HUES6 (cell line): ENCODE data around the gene MITD1.

Experiments
- H3K27ac ChIP-seq: 2 replicates; pipeline ENCODE4 v1.7.0; 2013; ENCODE audit warnings: low read depth, mild to moderate bottlenecking, low read length, inconsistent platforms
- H3K27me3 ChIP-seq: 2 replicates; pipeline ENCODE4 v1.6.1; 2013; ENCODE audit warnings: low read length; ENCODE audit not compliant: control insufficient read depth, insufficient read depth
- H3K36me3 ChIP-seq: 2 replicates; pipeline ENCODE4 v1.6.1; 2013; ENCODE audit warnings: low read length; ENCODE audit not compliant: control insufficient read depth, insufficient read depth
- H3K4me1 ChIP-seq: 2 replicates; pipeline ENCODE4 v1.6.1; 2013; ENCODE audit warnings: low read length; ENCODE audit not compliant: control insufficient read depth, insufficient read depth
- H3K4me3 ChIP-seq: 2 replicates; pipeline ENCODE4 v1.5.1; 2013; ENCODE audit warnings: low read depth, low read length
- H3K9ac ChIP-seq: one replicate; pipeline ENCODE4 v1.6.1; 2013; ENCODE audit warnings: mild to moderate bottlenecking, low read length
- H3K9me3 ChIP-seq: 2 replicates; pipeline ENCODE4 v1.6.1; 2013; ENCODE audit warnings: low read depth, low read length; ENCODE audit not compliant: control insufficient read depth, insufficient read depth

MITD1 gene

DNA sequence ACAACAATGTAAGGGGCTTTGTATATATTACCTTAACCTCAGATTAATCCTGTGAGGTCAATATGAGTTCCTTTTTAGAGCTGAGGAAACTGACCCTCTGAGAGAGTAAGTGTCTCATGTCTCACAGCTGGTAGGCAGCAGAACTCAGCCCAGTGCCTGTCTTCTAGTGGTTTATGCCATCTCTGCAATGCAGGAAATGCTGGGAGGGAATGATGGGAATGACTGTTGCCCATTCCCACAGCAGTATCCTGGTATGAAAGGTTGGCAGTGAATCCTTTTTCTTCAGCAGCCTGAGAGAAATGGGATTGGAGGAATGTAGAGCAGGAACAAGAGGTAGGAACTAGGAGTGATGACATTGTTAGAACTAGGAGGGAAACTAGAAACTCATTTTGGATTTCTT, 6.2 kb upstream of the MITD1 start:
- Histone ChIP-seq H3K4me1 (no peaks in the 10 kb centered on the region), H3K36me3 (peaks cover 44% of the 10 kb centered on the region), H3K4me3 (no peak overlapping the region), H3K9ac (no peak overlapping the region), H3K27me3 (no peaks in the 10 kb centered on the region), H3K9me3 (no peaks in the 10 kb centered on the region), H3K27ac (no peak overlapping the region)

DNA sequence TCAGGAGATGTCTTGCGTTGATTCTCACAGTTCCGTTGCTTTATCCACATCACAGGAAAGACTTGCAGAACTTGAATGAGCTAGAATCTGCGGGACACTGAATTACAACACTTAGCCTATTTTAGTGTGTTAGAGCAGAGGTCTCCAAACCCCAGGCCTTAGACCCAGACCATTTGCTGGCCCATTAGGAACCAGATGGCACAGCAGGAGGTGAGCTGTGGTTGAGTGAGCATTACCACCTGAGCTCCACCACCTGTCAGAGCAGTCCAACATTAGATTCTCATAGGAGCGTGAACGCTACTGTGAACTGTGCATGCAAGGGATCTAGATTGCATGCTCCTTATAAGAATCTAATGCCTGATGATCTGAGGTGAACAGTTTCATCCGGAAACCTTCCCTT, 4.0 kb upstream of the MITD1 start:
- Histone ChIP-seq H3K4me3 (no peak overlapping the region), H3K27ac (no peak overlapping the region), H3K36me3 (peaks cover 25% of the 10 kb centered on the region)

GRCh38 chr2:99183025-99183424, 2.2 kb upstream of the MITD1 start:
- H3K4me1 ChIP-seq = no peaks in the 10 kb centered on the region
- no peak overlapping the region for H3K4me3 ChIP-seq
- H3K9ac ChIP-seq = no peak overlapping the region
- peaks cover 11% of the 10 kb centered on the region for H3K36me3 ChIP-seq
- H3K27me3 ChIP-seq = no peaks in the 10 kb centered on the region
- H3K27ac ChIP-seq = no peak overlapping the region
- no peaks in the 10 kb centered on the region for H3K9me3 ChIP-seq

More for the DNA sequence above, 4.0 kb upstream of the MITD1 start:
- no peaks in the 10 kb centered on the region for H3K4me1 ChIP-seq
- H3K27me3 ChIP-seq = no peaks in the 10 kb centered on the region
- no peak overlapping the region for H3K9ac ChIP-seq
- no peaks in the 10 kb centered on the region for H3K9me3 ChIP-seq

DNA sequence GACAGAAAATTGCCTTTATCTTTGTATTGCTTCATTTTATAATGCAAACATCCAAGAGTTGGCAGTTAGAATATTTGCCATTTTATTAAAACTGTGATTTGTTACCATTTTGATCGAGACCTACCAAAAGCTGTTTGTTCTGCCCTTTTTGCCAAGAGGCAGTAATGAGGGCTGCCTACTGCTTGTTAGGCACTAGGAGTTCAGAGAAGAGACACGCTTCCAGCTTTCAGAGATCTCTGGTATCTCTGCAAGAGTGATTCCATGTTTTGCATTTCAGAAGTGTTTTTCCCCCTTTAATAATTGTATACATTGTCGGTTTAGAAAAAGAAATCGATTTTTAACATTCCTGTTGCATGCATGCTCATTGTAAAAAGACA, 754 bp upstream of the MITD1 start:
- Histone ChIP-seq H3K4me3 (peak overlapping the region; percentile 94), H3K27ac (peak overlapping the region; percentile 65), H3K27me3 (no peaks in the 10 kb centered on the region), H3K9ac (peak overlapping the region; percentile 89), H3K9me3 (no peaks in the 10 kb centered on the region), H3K36me3 (0 out of 2 replicates have a peak, but pooled peaks cover under 1% of the 10 kb centered on the region), H3K4me1 (no peaks in the 10 kb centered on the region)

GRCh38 chr2:99171377-99172140, 9.3 kb downstream of the MITD1 start:
- H3K4me3 ChIP-seq = no peak overlapping the region
- H3K4me1 ChIP-seq = no peaks in the 10 kb centered on the region
- no peak overlapping the region for H3K27ac ChIP-seq
- no peaks in the 10 kb centered on the region for H3K9me3 ChIP-seq
- H3K36me3 ChIP-seq = peaks cover 40% of the 10 kb centered on the region
- H3K9ac ChIP-seq = no peak overlapping the region
- no peaks in the 10 kb centered on the region for H3K27me3 ChIP-seq

DNA sequence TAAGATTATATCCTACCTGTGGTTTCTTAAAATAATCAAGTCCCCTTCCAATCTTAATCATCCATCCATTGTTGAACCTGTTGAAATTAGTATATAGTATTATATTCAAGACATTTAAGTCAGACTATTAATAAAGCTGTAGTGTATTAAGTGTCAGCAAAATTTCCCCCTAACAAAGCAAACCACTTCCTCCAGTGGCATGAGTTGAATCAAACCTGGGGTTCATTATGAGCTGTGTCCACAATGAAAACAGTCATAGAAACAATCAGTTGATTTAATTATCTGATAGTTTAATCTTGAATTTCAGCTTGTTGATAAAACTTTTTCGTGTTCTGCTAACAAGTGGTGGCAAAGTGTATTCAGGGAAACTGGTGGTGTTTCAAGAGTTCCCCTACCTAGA, 11.3 kb downstream of the MITD1 start:
- Histone ChIP-seq H3K36me3 (peaks cover 47% of the 10 kb centered on the region), H3K9me3 (no peaks in the 10 kb centered on the region), H3K27me3 (no peaks in the 10 kb centered on the region), H3K27ac (no peak overlapping the region), H3K4me1 (no peaks in the 10 kb centered on the region), H3K9ac (no peak overlapping the region), H3K4me3 (no peak overlapping the region)

DNA sequence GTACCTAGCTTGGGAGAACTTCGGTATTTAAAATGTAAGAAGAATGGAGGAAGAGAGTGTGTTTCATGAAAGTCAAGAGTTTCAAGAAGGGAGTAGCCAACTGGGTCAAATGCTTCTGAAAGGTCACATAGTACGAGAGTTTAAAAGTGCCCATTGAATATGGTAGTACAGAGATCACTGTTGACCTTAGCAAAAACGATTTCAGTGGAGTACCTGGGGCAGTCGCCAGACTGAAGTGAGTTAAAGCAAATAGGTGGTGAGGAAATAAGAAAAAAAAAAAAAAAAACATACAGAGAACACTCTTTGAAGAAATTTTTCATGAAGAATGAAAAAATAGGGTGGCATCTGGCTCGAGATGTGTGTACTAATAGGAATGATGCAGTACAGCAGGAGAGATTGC, 14.6 kb downstream of the MITD1 start:
- H3K9ac ChIP-seq = no peak overlapping the region
- H3K27ac ChIP-seq = no peak overlapping the region
- peaks cover 45% of the 10 kb centered on the region for H3K36me3 ChIP-seq
- H3K4me1 ChIP-seq = no peaks in the 10 kb centered on the region
- H3K4me3 ChIP-seq = no peak overlapping the region
- no peaks in the 10 kb centered on the region for H3K27me3 ChIP-seq
- H3K9me3 ChIP-seq = no peaks in the 10 kb centered on the region

DNA sequence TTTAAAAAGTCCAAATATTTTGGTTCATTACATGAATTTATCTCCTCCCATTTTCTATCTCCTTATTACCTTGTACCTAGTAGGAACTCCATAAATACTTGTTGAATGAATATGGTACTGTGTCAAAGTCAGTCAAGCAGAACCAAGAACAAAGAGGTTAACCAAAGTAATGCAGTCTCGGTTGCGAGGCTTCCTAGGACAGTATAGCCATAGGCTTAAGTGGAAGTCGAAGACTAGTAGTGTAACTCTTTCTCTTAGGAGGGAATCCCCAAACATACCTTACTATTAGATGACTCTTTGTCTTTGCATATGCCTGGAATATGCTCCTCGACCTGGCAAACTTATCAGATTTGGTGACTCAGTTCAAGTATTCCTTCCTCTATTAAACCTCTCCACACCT, 21.3 kb downstream of the MITD1 start:
- Histone ChIP-seq H3K9me3 (no peaks in the 10 kb centered on the region), H3K4me3 (no peak overlapping the region), H3K27me3 (no peaks in the 10 kb centered on the region), H3K27ac (no peak overlapping the region), H3K9ac (no peak overlapping the region), H3K36me3 (peaks cover 12% of the 10 kb centered on the region), H3K4me1 (peaks cover 7% of the 10 kb centered on the region; the same call in 1 of the 2 replicates)

- no peaks in the 10 kb centered on the region for H3K27me3 ChIP-seq
- H3K27ac ChIP-seq = no peak overlapping the region
- H3K36me3 ChIP-seq = peaks cover 10% of the 10 kb centered on the region; the same call in 1 of the 2 replicates
- no peak overlapping the region for H3K4me3 ChIP-seq
- no peak overlapping the region for H3K9ac ChIP-seq
- H3K9me3 ChIP-seq = no peaks in the 10 kb centered on the region
- H3K4me1 ChIP-seq = peaks cover 13% of the 10 kb centered on the region
Observed at GRCh38 chr2:99158599-99158998, 22.3 kb downstream of the MITD1 start.

DNA sequence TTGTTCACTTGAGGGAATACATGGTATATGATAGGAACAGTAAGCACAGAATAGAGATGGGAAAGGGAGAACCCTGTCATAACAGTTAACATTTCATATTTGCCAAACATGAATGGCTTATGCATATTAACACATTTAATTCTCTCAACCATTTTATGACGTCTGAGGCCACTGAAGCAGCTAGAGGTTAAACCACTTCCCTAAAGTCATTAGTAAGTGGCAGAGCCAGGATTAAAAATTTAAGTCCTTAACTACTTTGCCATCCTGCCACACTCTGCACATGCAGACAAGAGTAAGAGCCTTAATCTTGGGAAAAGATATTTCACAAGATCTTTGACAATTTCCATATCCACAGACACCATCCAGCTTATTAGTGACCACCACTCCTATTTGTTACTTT, 24.0 kb downstream of the MITD1 start:
- Histone ChIP-seq H3K9me3 (no peaks in the 10 kb centered on the region), H3K4me3 (no peak overlapping the region), H3K9ac (no peak overlapping the region), H3K36me3 (peaks cover 8% of the 10 kb centered on the region; the same call in 1 of the 2 replicates), H3K27me3 (no peaks in the 10 kb centered on the region), H3K27ac (no peak overlapping the region), H3K4me1 (peaks cover 13% of the 10 kb centered on the region)

GRCh38 chr2:99154643-99155536, 26.0 kb downstream of the MITD1 start, which contains the start of the genes LIPT1 and TSGA10:
Gene LIPT1 (plus strand): TSS chr2:99154967. CDS start chr2:99161958, 6,991 bp downstream.
Gene TSGA10 (minus strand): TSS chr2:99154942. CDS start chr2:99109439, 45,503 bp downstream.
- Histone ChIP-seq H3K27ac (0 out of 2 replicates have a peak within 1 kb of the TSS, but pooled peaks have one; percentile 6), H3K27me3 (no peaks in the 10 kb centered on the region), H3K36me3 (peaks cover 8% of the 10 kb centered on the region; the same call in 1 of the 2 replicates), H3K4me3 (peak within 1 kb of the TSS; percentile 89), H3K4me1 (peaks cover 13% of the 10 kb centered on the region), H3K9ac (peak within 1 kb of the TSS; percentile 88), H3K9me3 (no peaks in the 10 kb centered on the region)
